Esophagus muscularis mucosa (tissue), 4 donors: ENCODE measurements around the gene METAP1D. TPM values are rescaled to one million over a fixed set of nuclear protein-coding genes. Genes with fewer than 3 reads are reported as not detected.
A peak's percentile ranks its signal among the peaks of the same experiment; 100 is the strongest.

Experiments used
- DNase-seq: peaks from one replicate; pipeline ENCODE4 v3.0.0-alpha.2; 2017; ENCODE audit errors: extremely low spot score
- H3K27ac ChIP-seq, 4 donors: fragments of 200-600 bp; sonication (generic); replicated peaks in 1 of 4; 1 replicate in 3 of 4; 2 replicates in 1 of 4; pipeline ENCODE4 v1.5.1; 2016 to 2019; ENCODE audit warnings: mild to moderate bottlenecking in 1 of 4
- H3K27me3 ChIP-seq, 4 donors: fragments of 200-600 bp; sonication (generic); one replicate each; pipeline versions ENCODE4 v1.5.1 to v1.6.0; 2016 to 2019
- H3K36me3 ChIP-seq, 4 donors: fragments of 200-600 bp; sonication (generic); one replicate each; pipeline ENCODE4 v1.5.1; 2016 to 2019
- H3K4me1 ChIP-seq, 4 donors: fragments of 200-600 bp; sonication (generic); one replicate each; pipeline ENCODE4 v1.5.1; 2016 to 2019
- H3K4me3 ChIP-seq, 4 donors: fragments of 200-600 bp; sonication (generic); 1 replicate in 2 of 4; 2 replicates in 2 of 4; pipeline ENCODE4 v1.5.1; 2016 to 2019; ENCODE audit warnings: mild to moderate bottlenecking in 4 of 4, moderate library complexity in 1 of 4
- H3K9me3 ChIP-seq, 4 donors: fragments of 200-600 bp; sonication (generic); 1 replicate in 3 of 4; 2 replicates in 1 of 4; pipeline ENCODE4 v1.5.1; 2016 to 2019
- EP300 ChIP-seq: sonication (generic); formaldehyde crosslinking; IDR thresholded peaks from one replicate; pipeline ENCODE4 v1.6.1; 2017; ENCODE audit warnings: antibody characterized with exemption
- POLR2A ChIP-seq: fragments of 450-650 bp; IDR thresholded peaks from one replicate; pipeline ENCODE4 v1.6.1; 2017; ENCODE audit warnings: antibody characterized with exemption, moderate library complexity, mild to moderate bottlenecking, low read depth
- POLR2AphosphoS5 ChIP-seq, 2 donors: sonication (generic); formaldehyde crosslinking; IDR thresholded peaks; one replicate each; pipeline ENCODE4 v1.6.1; 2017; ENCODE audit warnings: antibody characterized with exemption in 2 of 2
- WGBS: methylation state at CpG from one replicate; pipeline ENCODE4 v1.1.5; 2018; 5-methylcytosine and 5-hydroxymethylcytosine counted together
- intact Hi-C: fragments of 100-400 bp; cut with DNase I; formaldehyde crosslinking; loops from one replicate; pipeline ENCODE4 v1.15.1; 2023
- total RNA-seq, 4 donors: library from RNA; depleted of rRNA; stranded (reverse); fragments of >200 nt; gene quantifications; one replicate each; pipeline versions ENCODE4 v1.1.0 to v1.2.1, GENCODE V29; 2016
- TF ChIP-seq, protein P1 (sequence below), 3 experiments: fragments of 200-600 bp in 2 of 3; fragments of 450-650 bp in 1 of 3; sonication (generic) in 2 of 3; IDR thresholded peaks; one replicate each; pipeline ENCODE4 v1.5.1; 2017 to 2019; ENCODE audit warnings: antibody characterized with exemption in 3 of 3, mild to moderate bottlenecking in 2 of 3, moderate library complexity in 1 of 3

Gene METAP1D
- total RNA-seq, 4 donors from 2014 or later, result 3.1 to 6.6 (median 4.1) TPM

GRCh38 chr2:172095905-172096625, 96.3 kb downstream of the METAP1D start:
- TF ChIP-seq, protein P1, sequence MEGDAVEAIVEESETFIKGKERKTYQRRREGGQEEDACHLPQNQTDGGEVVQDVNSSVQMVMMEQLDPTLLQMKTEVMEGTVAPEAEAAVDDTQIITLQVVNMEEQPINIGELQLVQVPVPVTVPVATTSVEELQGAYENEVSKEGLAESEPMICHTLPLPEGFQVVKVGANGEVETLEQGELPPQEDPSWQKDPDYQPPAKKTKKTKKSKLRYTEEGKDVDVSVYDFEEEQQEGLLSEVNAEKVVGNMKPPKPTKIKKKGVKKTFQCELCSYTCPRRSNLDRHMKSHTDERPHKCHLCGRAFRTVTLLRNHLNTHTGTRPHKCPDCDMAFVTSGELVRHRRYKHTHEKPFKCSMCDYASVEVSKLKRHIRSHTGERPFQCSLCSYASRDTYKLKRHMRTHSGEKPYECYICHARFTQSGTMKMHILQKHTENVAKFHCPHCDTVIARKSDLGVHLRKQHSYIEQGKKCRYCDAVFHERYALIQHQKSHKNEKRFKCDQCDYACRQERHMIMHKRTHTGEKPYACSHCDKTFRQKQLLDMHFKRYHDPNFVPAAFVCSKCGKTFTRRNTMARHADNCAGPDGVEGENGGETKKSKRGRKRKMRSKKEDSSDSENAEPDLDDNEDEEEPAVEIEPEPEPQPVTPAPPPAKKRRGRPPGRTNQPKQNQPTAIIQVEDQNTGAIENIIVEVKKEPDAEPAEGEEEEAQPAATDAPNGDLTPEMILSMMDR (IDR thresholded peaks at IDR 0.05), result no peak
- TF ChIP-seq POLR2A, result no peak
- H3K27ac ChIP-seq, result no peak overlapping the region
- DNase-seq, result no peak
- peaks cover 58 to 67% (median 66%) of the 10 kb centered on the region in 4 donors for H3K4me1 ChIP-seq
- H3K9me3 ChIP-seq, result no peaks in the 10 kb centered on the region
- no peaks in the 10 kb centered on the region for H3K36me3 ChIP-seq
- intact Hi-C loops, result no loop called here
- peaks cover 54 to 100% (median 99%) of the 10 kb centered on the region in 4 donors for H3K27me3 ChIP-seq
- WGBS, result 7% methylated on average over 30 of the region's 40 CpGs
- peak overlapping the region; percentile 37 to 57 (median 44) for H3K4me3 ChIP-seq

DNA sequence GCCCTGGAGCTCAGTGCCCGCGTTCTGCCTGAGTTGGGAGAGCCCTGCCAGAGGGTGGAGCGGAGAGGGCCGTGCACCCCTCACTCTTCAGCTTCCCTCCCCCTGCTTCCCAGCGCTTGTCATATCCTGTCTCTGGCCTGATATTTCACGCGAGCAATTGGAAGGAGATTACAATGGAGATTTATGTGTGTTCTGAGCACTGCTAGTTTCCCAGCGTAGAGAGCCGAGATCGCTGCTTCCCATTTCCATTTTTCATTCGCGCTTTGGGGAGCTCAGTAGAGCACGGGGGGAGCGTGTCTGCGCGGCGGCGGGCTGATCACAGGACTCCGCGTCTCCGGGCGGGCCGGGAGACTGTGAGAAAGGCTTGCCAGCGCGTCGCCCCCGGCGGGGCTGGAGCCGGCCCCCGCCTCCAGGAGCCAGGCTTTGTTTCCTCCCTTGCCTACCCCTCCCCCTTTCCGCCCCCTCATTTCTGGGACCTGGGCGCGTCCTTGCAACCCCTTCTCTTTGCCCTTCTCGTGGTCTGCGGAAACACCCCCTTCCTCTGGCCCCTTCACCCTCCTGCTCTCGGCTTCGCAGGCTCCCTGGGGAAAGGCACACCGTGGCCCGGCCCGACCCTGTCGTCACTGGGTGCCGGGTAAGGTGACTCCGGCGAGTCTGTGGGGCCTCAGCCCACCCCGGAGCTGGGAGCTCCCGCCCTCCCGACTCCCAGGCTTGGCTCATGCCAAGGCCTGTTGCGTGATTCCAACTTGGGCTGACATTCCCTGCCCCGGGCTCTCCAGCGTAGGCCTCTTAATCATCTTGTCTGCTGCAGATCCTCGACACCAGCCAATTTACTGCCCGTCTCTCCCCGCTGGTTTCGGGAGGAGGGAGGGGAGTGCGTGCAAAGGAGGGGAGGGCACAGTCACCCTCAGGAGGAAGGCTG, 97.1 kb downstream of the METAP1D start:
- H3K4me1 ChIP-seq, result peaks cover 66 to 76% (median 74%) of the 10 kb centered on the region in 4 donors
- 6% methylated on average over 55 of the region's 55 CpGs for WGBS
- no peaks in the 10 kb centered on the region for H3K36me3 ChIP-seq
- H3K27ac ChIP-seq, result peak overlapping the region in 1 of 4 donors; percentile 33
- TF ChIP-seq POLR2AphosphoS5 (IDR thresholded peaks at IDR 0.05), result no peak
- TF ChIP-seq EP300, result no peak
- no peak for TF ChIP-seq POLR2A
- intact Hi-C loops, result no loop called here
- H3K4me3 ChIP-seq, result peak overlapping the region; percentile 35 to 57 (median 44)
- peaks cover 54 to 100% (median 100%) of the 10 kb centered on the region in 4 donors for H3K27me3 ChIP-seq
- no peaks in the 10 kb centered on the region for H3K9me3 ChIP-seq
- no peak for DNase-seq

DNA sequence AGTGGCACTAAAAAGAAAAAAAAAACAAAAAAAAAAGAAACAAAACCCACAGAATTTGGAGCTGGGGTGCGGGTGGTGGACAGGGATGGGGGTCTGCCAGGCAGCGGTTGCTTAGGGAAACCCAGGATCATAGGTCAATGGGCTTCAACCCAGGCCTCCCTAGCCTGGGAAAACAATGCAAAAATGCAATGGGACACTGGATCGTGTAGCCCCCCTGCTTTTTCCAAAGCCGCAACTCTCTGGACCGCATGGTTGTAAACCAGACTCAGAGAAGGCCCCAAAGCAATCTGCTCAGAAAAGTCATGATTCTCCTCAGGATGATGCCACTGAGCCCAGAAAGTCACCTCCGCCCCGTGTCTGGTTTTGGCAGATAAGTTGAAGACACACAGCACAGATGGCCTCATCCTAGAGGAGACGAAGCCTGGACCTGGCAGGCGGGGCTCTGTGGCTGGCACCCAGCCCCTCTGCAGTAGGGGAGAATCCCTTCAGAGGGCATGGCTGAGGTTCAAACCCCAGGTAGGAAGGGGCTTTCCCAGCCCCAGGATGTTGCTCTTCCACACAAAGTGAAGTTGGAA, 97.9 kb downstream of the METAP1D start:
- intact Hi-C loops, result no loop called here
- peaks cover 74 to 83% (median 81%) of the 10 kb centered on the region in 4 donors for H3K4me1 ChIP-seq
- no peaks in the 10 kb centered on the region for H3K9me3 ChIP-seq
- peaks cover 55 to 100% (median 100%) of the 10 kb centered on the region in 4 donors for H3K27me3 ChIP-seq
- H3K36me3 ChIP-seq, result no peaks in the 10 kb centered on the region
- WGBS, result 38% methylated on average over 7 of the region's 9 CpGs
- TF ChIP-seq EP300 (no peak), POLR2A (no peak), POLR2AphosphoS5 (IDR thresholded peaks at IDR 0.05) (no peak)
- TF ChIP-seq, protein P1 (IDR thresholded peaks at IDR 0.05), result no peak
- DNase-seq, result no peak
- no peak overlapping the region for H3K27ac ChIP-seq
- no peak overlapping the region for H3K4me3 ChIP-seq

DNA sequence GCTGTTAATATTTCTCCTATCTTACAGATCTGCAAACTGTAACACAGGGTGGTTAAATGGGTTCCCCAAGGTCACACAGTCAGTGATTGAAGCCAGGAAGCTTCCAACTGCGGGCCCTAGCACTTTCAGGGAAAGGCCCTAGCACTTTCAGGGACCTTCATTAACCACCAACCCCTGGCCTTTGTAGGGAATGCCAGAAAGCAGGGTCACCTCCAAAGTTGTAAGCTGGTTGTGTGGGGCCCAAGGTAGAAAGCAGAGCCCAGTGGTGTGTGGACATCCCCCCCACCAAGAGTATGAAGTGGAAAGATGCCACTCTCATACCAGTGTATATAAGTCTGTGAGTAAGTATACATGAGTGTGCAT, 98.5 kb downstream of the METAP1D start:
- Histone ChIP-seq H3K27me3 (peaks cover 58 to 100% (median 100%) of the 10 kb centered on the region in 4 donors), H3K36me3 (no peaks in the 10 kb centered on the region), H3K27ac (no peak overlapping the region), H3K9me3 (no peaks in the 10 kb centered on the region), H3K4me3 (no peak overlapping the region), H3K4me1 (peaks cover 80 to 89% (median 88%) of the 10 kb centered on the region in 4 donors)
- TF ChIP-seq, protein P1 (IDR thresholded peaks at IDR 0.05), result no peak
- TF ChIP-seq POLR2AphosphoS5 (IDR thresholded peaks at IDR 0.05) (no peak), POLR2A (no peak), EP300 (no peak)
- WGBS, result 83% methylated on average over 1 of the region's 1 CpG
- intact Hi-C loops, result no loop called here
- no peak for DNase-seq
